HEK293 (cell line): ENCODE measurements around the gene LRRN1.

ENCODE experiments used
- CTCF ChIA-PET: fragments of 350-600 bp; formaldehyde crosslinking; extraction: SDS; loops from one replicate; lab custom pipeline; 2021; ENCODE audit warnings: antibody characterized with exemption; lab: Yijun Ruan, JAX
- POLR2A ChIA-PET: fragments of 300-600 bp; formaldehyde crosslinking; extraction: SDS; loops from one replicate; lab custom pipeline; 2020; ENCODE audit warnings: antibody characterized with exemption, inconsistent platforms; lab: Yijun Ruan, JAX
- H3K27ac ChIP-seq: fragments of 200-500 bp; sonication (Bioruptor generic); 2 replicates; pipeline ENCODE4 v1.5.1; 2014; ENCODE audit warnings: low read depth, low read length, control low read depth, inconsistent platforms; ENCODE audit errors: extremely low read depth
- H3K36me3 ChIP-seq, 2 experiments: fragments of 200-500 bp in 1 of 2; sonication (Bioruptor generic) in 1 of 2; 1 replicate in 1 of 2; 2 replicates in 1 of 2; pipeline ENCODE4 v1.5.1; 2014 to 2017; ENCODE audit warnings: inconsistent platforms in 2 of 2, low read length in 2 of 2; ENCODE audit not compliant: control insufficient read depth in 2 of 2, insufficient read depth in 1 of 2
- H3K4me1 ChIP-seq: fragments of 200-500 bp; sonication (Bioruptor generic); 2 replicates; pipeline ENCODE4 v1.5.1; 2014; ENCODE audit warnings: mild to moderate bottlenecking, low read length, inconsistent platforms; ENCODE audit not compliant: control insufficient read depth, insufficient read depth
- H3K4me3 ChIP-seq: 2 replicates; pipeline ENCODE4 v1.5.1; 2011; ENCODE audit warnings: low read depth, mild to moderate bottlenecking, control low read depth, low read length, moderate library complexity
- H3K9me3 ChIP-seq: fragments of 200-500 bp; sonication (Bioruptor generic); 2 replicates; pipeline ENCODE4 v1.5.1; 2014; ENCODE audit warnings: low read depth, low read length, inconsistent platforms; ENCODE audit not compliant: control insufficient read depth, insufficient read depth
- CTCF ChIP-seq: fragments of 450-650 bp; formaldehyde crosslinking; IDR thresholded peaks from 2 replicates; pipeline ENCODE4 v1.5.1; 2016; ENCODE audit warnings: missing biosample characterization, missing genetic modification characterization
- ELK4 ChIP-seq: IDR thresholded peaks from 2 replicates; pipeline ENCODE4 v1.6.1; 2011; ENCODE audit warnings: mild to moderate bottlenecking, low read depth, low read length, borderline replicate concordance
- GLIS2 ChIP-seq: fragments of 450-650 bp; formaldehyde crosslinking; IDR thresholded peaks from 2 replicates; pipeline ENCODE4 v1.5.1; 2016; ENCODE audit warnings: missing biosample characterization, missing genetic modification characterization
- HOXA7 ChIP-seq: sonication (generic); formaldehyde crosslinking; IDR thresholded peaks from 2 replicates; pipeline ENCODE4 v1.8.1; 2022; ENCODE audit warnings: missing genetic modification reagents, borderline replicate concordance
- KLF9 ChIP-seq: fragments of 450-650 bp; formaldehyde crosslinking; IDR thresholded peaks from 2 replicates; pipeline ENCODE4 v1.5.1; 2016; ENCODE audit warnings: missing biosample characterization, missing genetic modification characterization, low read depth
- REST ChIP-seq: fragments of 450-650 bp; formaldehyde crosslinking; IDR thresholded peaks from 2 replicates; pipeline ENCODE4 v1.5.1; 2016; ENCODE audit warnings: missing biosample characterization, missing genetic modification characterization
- SCRT1 ChIP-seq: fragments of 450-650 bp; formaldehyde crosslinking; IDR thresholded peaks from 2 replicates; pipeline ENCODE4 v1.5.1; 2016; ENCODE audit warnings: missing biosample characterization, missing genetic modification characterization, borderline replicate concordance
- SP3 ChIP-seq: fragments of 450-650 bp; formaldehyde crosslinking; IDR thresholded peaks from 2 replicates; pipeline ENCODE4 v1.5.1; 2016; ENCODE audit warnings: missing biosample characterization, missing genetic modification characterization
- ZBTB11 ChIP-seq: fragments of 450-650 bp; formaldehyde crosslinking; conservative IDR thresholded peaks from 2 replicates; pipeline ENCODE4 v1.5.1; 2016; ENCODE audit warnings: low read depth, missing biosample characterization, missing genetic modification characterization
- ZBTB20 ChIP-seq: fragments of 450-650 bp; formaldehyde crosslinking; IDR thresholded peaks from 2 replicates; pipeline ENCODE4 v1.5.1; 2016; ENCODE audit warnings: missing biosample characterization, missing genetic modification characterization
- ZBTB21 ChIP-seq: fragments of 450-650 bp; formaldehyde crosslinking; IDR thresholded peaks from 2 replicates; pipeline ENCODE4 v1.5.1; 2017; ENCODE audit warnings: missing biosample characterization, missing genetic modification characterization
- ZNF114 ChIP-seq: fragments of 450-650 bp; formaldehyde crosslinking; IDR thresholded peaks from 2 replicates; pipeline ENCODE4 v1.5.0; 2017; ENCODE audit warnings: missing biosample characterization, missing genetic modification characterization
- ZNF202 ChIP-seq: fragments of 450-650 bp; formaldehyde crosslinking; IDR thresholded peaks from 2 replicates; pipeline ENCODE4 v1.5.1; 2016; ENCODE audit warnings: missing biosample characterization, missing genetic modification characterization, borderline replicate concordance
- ZNF274 ChIP-seq, 2 experiments: fragments of 200-500 bp in 1 of 2; fragments of 450-650 bp in 1 of 2; sonication (Bioruptor generic) in 1 of 2; formaldehyde crosslinking in 1 of 2; IDR thresholded peaks; 2 replicates each; pipeline versions ENCODE4 v1.5.1 to v1.6.1; 2014 to 2016; ENCODE audit warnings: borderline replicate concordance in 1 of 2, inconsistent platforms in 1 of 2, low read length in 1 of 2, missing biosample characterization in 1 of 2, missing genetic modification characterization in 1 of 2
- ZNF449 ChIP-seq: fragments of 450-650 bp; formaldehyde crosslinking; IDR thresholded peaks from 2 replicates; pipeline ENCODE4 v1.5.1; 2017; ENCODE audit warnings: missing biosample characterization, mild to moderate bottlenecking, missing genetic modification characterization, moderate library complexity
- ZNF571 ChIP-seq: fragments of 450-650 bp; formaldehyde crosslinking; IDR thresholded peaks from 2 replicates; pipeline ENCODE4 v1.5.0; 2017; ENCODE audit warnings: missing biosample characterization, missing genetic modification characterization
- ZNF596 ChIP-seq: fragments of 450-650 bp; IDR thresholded peaks from 2 replicates; pipeline ENCODE4 v1.5.0; 2018; ENCODE audit warnings: missing biosample characterization, mild to moderate bottlenecking, missing genetic modification characterization, moderate library complexity
- ZNF610 ChIP-seq: fragments of 450-650 bp; formaldehyde crosslinking; IDR thresholded peaks from 2 replicates; pipeline ENCODE4 v1.5.1; 2016; ENCODE audit warnings: missing biosample characterization, missing genetic modification characterization, borderline replicate concordance
- ZNF629 ChIP-seq: fragments of 450-650 bp; formaldehyde crosslinking; IDR thresholded peaks from 2 replicates; pipeline ENCODE4 v1.5.1; 2017; ENCODE audit warnings: missing biosample characterization, missing genetic modification characterization
- ZNF768 ChIP-seq: fragments of 450-650 bp; formaldehyde crosslinking; IDR thresholded peaks from 2 replicates; pipeline ENCODE4 v1.5.1; 2018; ENCODE audit warnings: missing biosample characterization, mild to moderate bottlenecking, missing genetic modification characterization
- ZNF837 ChIP-seq: fragments of 450-650 bp; formaldehyde crosslinking; IDR thresholded peaks from 2 replicates; pipeline ENCODE4 v1.5.1; 2016; ENCODE audit warnings: missing biosample characterization, missing genetic modification characterization
- ZNF843 ChIP-seq: fragments of 450-650 bp; formaldehyde crosslinking; IDR thresholded peaks from 2 replicates; pipeline ENCODE4 v1.5.1; 2016; ENCODE audit warnings: missing biosample characterization, missing genetic modification characterization

LRRN1 gene

GRCh38 chr3:3801494-3801841, 2.2 kb downstream of the LRRN1 start:
- Histone ChIP-seq H3K9me3 (no peaks in the 10 kb centered on the region), H3K27ac (no peak overlapping the region), H3K36me3 (no peaks in the 10 kb centered on the region), H3K4me1 (no peaks in the 10 kb centered on the region), H3K4me3 (no peak overlapping the region)
- ChIA-PET POLR2A (no interaction called here), CTCF (no interaction called here)
- TF ChIP-seq CTCF (tag by site-specific recombination) (no peak), GLIS2 (tag by site-specific recombination) (no peak), ZNF768 (tag by site-specific recombination) (no peak), SCRT1 (tag by site-specific recombination) (no peak), KLF9 (tag by site-specific recombination) (no peak), ZNF202 (tag by site-specific recombination) (no peak), ZNF837 (tag by site-specific recombination) (no peak), ZNF449 (tag by site-specific recombination) (no peak), ZNF274 (IDR thresholded peaks at IDR 0.05; ENCODE audit: low read length) (no peak), ZNF274 (tag by site-specific recombination; IDR thresholded peaks at IDR 0.05; ENCODE audit: borderline replicate concordance) (no peak), ZNF596 (tag by site-specific recombination) (no peak), HOXA7 (no peak), ZNF843 (tag by site-specific recombination) (no peak), REST (tag by site-specific recombination) (no peak)

- Histone ChIP-seq H3K36me3 (no peaks in the 10 kb centered on the region), H3K27ac (no peak overlapping the region), H3K9me3 (no peaks in the 10 kb centered on the region), H3K4me1 (no peaks in the 10 kb centered on the region), H3K4me3 (no peak overlapping the region)
- ChIA-PET CTCF (interaction anchor here (0.7 kb wide), 1 partner anchor 156 kb away, joined by 3 read pairs; no protein-coding TSS in a partner anchor), POLR2A (no interaction called here)
- TF ChIP-seq ZBTB20 (tag by site-specific recombination) (no peak), ZNF629 (tag by site-specific recombination) (no peak), ELK4 (no peak), ZBTB11 (tag by site-specific recombination) (no peak), ZNF114 (tag by site-specific recombination) (no peak), SP3 (no peak), ZNF571 (no peak), ZNF610 (tag by site-specific recombination) (no peak), ZNF843 (tag by site-specific recombination) (no peak), ZBTB21 (no peak)
Observed at GRCh38 chr3:3802046-3802445, 2.8 kb downstream of the LRRN1 start.
